Pulmonary artery endothelial cell (primary cell): ENCODE measurements around the gene ANTXR1. TPM values are rescaled to one million over a fixed set of nuclear protein-coding genes. Genes with fewer than 3 reads are reported as not detected.

Experiments
- DNase-seq: peaks from one replicate; pipeline ENCODE4 v3.0.0-alpha.2; 2011; ENCODE audit warnings: low read depth, low spot score
- total RNA-seq: library from RNA; depleted of rRNA; stranded (reverse); fragments of >200 nt; gene quantifications from 2 replicates; pipeline ENCODE4 v1.2.3, GENCODE V29; 2014

The ANTXR1 gene
- total RNA-seq, 1 donor from 2014 or later = 8.8 TPM

GRCh38 chr2:69177785-69178636, 165.0 kb downstream of the ANTXR1 start:
- peak; percentile 71 for DNase-seq

- DNase-seq = no peak
These were observed 165.8 kb downstream of the ANTXR1 start for GRCh38 chr2:69178756-69179155.

DNA sequence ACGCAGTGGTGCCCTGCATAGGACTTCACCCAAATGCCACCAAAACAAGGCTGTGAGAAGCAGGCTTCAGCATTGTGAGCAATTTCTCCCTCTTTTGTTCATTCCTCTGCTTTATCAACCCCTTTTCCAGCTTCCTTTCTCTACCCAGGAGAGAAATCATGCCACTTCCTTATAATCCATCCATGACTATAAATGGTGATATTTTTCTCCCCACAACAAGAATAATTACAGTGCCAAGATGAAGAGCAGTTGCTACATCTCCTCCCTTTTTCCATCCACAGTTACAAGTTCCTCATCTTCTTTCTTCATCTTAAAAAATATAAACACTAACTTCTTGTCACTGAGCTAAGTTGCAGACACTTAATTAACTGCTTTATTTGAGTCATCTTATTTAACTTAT, 167.2 kb downstream of the ANTXR1 start:
- no peak for DNase-seq

GRCh38 chr2:69180974-69181373, 168.0 kb downstream of the ANTXR1 start:
- DNase-seq = no peak

DNA sequence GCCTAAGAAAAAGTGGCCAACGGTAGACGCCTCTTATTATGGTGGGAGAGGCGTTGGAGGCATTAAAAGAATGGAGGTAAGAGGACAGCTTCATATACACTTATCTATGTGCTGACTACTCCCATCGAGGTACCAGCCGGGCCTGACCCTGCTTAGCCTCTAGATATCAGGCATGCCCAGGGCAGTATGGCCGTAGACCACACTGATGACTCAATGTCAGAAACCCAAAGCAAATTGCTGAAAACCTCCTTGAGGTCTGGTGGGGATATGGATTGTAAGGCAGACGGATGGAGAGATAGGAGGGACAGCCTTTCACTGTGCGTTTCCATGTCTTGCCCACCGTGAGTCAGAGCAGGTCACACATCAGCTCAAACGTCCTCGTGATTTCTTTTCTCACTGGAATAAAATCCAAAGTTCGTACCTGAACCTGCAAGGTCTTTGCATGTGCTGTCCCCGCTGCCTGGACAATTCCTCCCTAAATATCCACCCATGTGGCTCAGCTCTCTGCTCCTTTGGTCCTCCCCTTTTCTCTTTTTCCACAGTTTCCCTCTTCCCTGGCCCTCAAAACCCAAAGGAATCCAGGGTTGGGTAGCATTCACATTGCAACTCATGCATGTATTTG, 168.9 kb downstream of the ANTXR1 start:
- no peak for DNase-seq

- no peak for DNase-seq
These were observed 170.7 kb downstream of the ANTXR1 start for GRCh38 chr2:69183659-69184058.

DNA sequence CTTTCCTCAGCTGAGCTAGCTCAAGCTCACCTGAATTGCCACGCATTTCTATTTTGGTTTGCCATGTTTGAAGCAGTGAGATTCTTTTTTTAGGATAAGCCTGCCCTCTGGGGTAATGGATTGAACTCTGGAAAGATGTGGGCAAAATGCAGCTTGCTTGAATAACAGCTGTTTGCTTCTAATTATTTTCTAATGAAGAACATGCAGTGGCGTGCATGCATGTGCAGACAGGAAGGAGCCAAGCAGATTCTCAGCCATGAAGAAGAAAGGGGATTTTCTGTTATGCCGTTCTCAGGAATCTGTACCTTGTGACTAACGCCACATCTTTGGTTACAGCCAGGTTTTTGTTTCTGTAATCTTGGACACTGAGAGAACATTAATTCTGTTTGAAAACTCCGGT, 171.2 kb downstream of the ANTXR1 start:
- no peak for DNase-seq

GRCh38 chr2:69185807-69186206, 172.8 kb downstream of the ANTXR1 start:
- no peak for DNase-seq

DNA sequence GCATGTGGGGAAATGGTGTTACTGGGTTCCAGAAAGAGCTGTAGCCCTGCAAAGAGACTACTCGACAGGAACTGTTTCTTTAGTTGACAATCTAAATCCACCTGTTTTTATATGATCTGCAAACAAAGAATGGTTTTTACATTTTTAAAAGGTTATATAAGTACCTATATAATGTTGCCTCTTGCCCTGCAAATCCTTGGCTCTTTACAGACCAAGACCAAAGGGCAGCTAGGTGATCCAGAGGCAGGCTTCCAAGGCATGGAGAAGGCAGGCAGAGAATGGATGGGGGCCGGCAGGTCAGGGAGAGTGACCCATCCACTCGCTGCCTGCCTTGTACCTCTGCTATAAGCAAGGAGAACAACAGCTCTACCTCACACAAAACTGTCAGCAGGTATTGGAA, 173.6 kb downstream of the ANTXR1 start:
- DNase-seq = no peak

- no peak for DNase-seq
These were observed 175.4 kb downstream of the ANTXR1 start for GRCh38 chr2:69188182-69188900.

DNA sequence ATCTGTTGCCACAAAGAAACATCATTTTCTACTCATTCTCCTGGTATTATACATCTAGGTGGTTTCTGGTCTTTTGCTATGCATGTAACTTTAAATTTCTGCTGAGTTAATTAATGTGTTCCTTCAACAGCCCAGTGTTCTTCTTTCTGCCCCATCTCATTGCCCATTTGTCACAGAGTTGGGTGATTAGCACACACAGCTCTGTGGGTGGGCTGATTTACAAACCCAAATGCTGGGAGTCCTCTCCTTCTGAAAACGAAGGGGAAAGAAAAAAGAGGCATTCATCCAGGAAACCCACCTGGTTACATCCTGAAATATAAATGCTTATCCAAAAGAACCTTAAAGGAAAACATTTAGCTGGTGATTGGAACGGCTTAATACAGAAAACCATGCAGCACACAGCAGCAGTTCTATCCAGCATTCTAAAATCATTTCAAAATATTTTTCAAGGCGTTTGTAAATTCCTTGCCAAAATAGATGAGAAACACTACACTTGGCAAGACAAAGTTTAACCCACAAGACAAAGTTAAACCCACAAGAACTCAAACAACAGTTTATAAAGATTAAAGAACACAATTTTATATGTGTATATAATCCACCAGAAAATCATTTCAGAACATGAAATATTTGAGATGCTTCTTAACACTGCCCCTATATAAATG, 177.9 kb downstream of the ANTXR1 start:
- DNase-seq = no peak

DNA sequence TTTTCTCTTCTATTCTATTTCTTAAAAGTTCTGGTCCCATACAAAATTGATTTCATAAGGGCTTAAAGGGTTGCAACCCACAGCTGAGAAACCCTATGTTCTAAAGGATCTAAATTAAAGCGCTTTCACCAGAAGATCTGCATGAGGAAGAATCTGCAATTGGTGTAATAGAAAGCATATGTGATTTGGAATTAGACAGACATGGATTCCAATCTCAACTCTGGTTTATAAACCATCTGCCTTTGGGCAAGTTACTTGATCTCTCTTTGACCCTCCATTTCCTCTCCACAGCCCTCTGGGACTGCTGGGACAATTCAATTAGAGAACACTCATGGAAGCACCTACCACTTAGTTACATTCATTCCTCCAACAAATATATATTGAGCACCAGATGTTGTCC, 178.7 kb downstream of the ANTXR1 start:
- DNase-seq = no peak

DNA sequence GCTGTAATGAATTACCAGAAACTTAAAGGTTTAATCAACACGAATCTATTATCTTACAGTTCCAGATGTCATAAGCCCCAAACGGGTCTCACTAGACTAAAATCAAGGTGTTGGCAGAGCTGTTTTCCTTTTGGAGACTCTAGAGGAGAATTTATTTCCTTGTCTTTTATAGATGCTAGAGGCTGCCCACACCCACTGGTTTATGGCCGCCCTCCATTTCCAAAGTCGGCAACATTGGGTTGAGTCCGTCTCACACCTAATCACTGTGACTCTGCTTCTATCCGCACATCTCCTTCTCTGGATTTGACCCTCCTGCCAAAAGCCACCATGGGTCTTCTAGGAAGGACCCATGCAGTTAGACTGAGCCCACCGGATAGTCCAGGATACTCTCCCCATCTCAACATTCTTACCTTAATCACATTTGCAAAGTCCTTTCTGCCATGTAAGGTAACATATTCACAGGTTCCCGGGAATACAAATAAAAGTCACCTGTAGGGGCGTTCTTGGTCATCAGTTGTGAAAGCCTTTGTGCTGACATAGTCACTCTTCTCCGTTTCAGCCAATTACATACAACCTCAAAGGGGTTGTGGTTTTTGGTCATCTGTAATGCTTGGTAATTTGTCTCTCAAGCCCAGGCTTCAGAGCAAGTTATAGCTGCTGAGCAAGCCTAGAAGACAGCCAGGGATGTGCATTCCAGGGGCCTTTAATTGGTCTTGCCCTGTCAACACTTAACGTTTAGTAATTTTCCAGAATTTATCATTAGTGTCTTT, 179.4 kb downstream of the ANTXR1 start:
- DNase-seq = no peak

DNA sequence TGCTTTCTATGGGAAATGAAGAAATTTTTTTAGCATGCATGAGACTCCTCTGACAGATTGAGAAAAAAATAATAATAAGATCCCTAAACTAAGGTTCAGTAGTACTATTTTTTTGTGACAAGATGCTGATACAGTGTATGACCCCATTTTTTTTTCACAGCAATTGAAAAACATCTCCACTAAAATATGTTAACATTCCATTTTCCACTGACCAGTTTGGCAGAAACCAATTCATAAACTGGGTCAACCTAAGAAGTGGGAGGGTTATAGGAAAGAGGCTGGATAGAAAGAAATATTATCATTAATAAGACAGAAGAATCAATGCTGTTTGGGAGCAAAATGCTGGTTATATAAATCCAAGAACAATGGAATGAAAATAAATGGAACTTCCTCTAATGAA, 182.7 kb downstream of the ANTXR1 start:
- no peak for DNase-seq

GRCh38 chr2:69196327-69197117, 183.5 kb downstream of the ANTXR1 start:
- DNase-seq = no peak

DNA sequence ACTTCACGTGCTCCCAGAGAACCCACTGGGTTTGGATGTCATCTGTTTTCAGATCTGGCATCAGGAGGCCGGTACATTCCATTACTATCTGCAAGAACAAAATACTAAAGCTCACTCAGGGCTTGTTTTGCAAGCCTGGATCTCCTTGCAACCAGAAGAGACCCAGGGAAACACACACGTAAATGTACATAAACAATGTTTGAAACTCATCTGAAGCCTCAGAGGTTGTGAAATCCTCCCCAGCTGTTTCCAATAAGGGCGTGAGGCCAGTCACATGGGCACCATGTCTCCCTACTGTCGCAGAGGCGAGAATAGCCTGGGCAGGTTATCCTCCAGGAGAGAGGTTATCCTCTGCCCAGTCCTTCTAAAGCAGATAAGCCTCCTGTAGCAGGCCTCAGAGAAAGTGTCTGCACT, 187.1 kb downstream of the ANTXR1 start:
- no peak for DNase-seq

DNA sequence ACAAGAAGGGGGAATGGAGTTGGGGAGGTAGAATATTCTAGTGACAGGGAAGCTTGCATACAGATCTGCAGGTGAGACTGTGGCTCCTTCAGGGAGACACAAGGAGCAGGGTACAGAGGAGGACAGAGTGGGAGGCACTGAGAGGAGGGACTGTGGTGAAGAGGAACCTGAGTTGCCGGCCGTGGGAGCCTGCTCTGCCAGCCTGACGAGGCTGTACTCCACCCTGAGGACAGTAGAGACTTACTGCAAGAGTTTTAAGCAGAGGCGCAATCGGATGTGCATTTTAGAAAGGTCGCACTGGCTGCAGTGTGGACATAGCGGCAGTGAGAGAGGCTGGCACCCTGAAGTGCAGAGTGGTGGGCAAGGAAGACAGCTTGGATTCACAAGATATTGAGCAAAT, 188.3 kb downstream of the ANTXR1 start:
- DNase-seq = no peak

- DNase-seq = no peak
These were observed 189.3 kb downstream of the ANTXR1 start for GRCh38 chr2:69202327-69202726.

DNA sequence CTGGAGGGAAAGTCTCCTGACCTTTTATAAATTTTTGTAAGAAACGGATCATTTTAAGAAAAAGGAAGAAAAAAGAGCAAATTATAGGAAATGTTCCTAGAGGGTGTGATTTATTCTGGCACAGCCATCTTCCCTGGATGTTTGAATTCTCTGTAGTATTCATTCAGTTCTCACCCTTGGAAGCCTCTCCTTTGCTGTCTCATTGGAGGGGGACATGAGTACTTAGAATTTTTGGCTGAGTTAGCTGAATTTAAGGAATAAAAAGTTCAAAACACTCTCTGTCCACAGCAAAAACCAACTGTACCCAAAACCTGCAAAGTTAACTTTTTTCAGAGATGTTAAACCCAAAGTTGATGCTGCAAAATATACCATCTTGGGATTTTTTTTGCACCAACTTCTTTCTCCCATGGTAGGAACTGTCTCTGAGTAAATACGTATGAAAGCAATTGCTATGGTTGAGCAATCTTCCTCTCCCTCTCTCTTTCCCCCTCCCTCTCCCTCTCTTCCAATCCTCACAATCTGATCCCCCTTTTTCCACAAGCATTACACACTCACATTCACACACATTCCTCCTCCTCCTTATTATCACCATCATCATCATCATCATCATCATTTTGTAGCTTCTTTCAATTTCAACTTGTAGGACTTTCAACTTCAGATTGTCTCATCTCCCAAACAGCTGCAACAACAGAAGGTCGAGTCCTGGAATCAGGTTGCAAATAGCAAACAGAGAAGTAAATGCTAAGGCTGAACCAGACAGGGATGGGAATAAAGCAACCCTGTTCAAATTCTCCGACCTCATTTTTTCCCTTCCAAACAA, 190.4 kb downstream of the ANTXR1 start:
- DNase-seq = no peak
